Measurements from ENCODE around the gene P2RX7.
"Not testable (repeated sequence)": the region's sequence is repeated elsewhere in the genome, so short reads cannot be mapped to it uniquely, and the experiment has no call there.

The P2RX7 gene

DNA sequence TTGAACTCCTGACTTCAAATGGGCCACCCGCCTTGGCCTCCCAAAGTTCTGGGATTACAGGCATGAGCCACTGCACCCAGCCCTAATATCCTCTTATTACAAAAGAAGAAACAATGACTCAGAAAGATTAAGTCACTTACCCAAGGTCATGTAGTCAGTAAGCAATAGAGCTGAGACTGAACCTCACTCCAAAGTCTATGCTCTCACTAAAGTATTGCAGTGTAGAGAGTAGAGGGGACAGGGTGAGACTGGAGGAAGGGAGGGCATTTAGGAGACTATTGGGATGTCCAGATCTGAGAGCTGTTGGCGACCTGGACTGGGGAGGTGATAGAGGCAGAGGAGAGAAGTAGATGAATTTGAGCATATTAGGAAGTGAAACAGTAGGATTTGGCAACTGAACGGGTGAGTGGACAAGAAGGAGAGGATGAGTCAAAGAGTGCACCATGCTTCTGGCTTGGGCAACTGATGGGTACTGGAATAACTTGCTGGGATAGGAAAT lies 11.8 kb downstream of the P2RX7 start:
- TF ChIP-seq, protein P1, sequence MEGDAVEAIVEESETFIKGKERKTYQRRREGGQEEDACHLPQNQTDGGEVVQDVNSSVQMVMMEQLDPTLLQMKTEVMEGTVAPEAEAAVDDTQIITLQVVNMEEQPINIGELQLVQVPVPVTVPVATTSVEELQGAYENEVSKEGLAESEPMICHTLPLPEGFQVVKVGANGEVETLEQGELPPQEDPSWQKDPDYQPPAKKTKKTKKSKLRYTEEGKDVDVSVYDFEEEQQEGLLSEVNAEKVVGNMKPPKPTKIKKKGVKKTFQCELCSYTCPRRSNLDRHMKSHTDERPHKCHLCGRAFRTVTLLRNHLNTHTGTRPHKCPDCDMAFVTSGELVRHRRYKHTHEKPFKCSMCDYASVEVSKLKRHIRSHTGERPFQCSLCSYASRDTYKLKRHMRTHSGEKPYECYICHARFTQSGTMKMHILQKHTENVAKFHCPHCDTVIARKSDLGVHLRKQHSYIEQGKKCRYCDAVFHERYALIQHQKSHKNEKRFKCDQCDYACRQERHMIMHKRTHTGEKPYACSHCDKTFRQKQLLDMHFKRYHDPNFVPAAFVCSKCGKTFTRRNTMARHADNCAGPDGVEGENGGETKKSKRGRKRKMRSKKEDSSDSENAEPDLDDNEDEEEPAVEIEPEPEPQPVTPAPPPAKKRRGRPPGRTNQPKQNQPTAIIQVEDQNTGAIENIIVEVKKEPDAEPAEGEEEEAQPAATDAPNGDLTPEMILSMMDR (IDR thresholded peaks at IDR 0.05; ENCODE audit: insufficient read depth, low read depth, low read length, missing control alignments) = no peak

DNA sequence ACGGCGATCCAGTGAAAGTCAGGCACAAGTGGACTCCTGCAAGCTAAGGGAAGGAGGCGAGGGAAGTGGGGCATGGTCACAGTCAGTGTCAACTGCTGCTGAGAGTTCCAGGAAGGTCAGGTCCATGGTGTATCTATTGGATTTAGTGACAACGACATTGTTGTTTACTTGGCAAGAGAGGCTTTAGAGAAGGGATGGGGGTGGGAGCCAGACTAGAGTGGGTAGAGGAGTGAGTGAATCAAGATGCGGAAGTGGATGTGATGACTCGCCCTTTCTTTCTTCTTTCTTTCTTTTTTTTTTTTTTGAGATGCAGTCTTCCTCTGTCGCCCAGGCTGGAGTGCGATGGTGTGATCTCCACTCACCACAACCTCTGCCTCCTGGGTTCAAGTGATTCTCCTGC lies 12.5 kb downstream of the P2RX7 start:
- DNase-seq (ENCODE audit: low read depth) = no peak
- TF ChIP-seq, protein P1 (IDR thresholded peaks at IDR 0.05; ENCODE audit: insufficient read depth, low read depth, low read length, missing control alignments) = no peak
- H3K4me3 ChIP-seq (ENCODE audit: low read depth, low read length) = no peak overlapping the region

More for the DNA sequence above, 11.8 kb downstream of the P2RX7 start:
- peak; percentile 13 for DNase-seq (ENCODE audit: low read depth)
- H3K4me3 ChIP-seq (ENCODE audit: low read depth, low read length) = no peak overlapping the region

DNA sequence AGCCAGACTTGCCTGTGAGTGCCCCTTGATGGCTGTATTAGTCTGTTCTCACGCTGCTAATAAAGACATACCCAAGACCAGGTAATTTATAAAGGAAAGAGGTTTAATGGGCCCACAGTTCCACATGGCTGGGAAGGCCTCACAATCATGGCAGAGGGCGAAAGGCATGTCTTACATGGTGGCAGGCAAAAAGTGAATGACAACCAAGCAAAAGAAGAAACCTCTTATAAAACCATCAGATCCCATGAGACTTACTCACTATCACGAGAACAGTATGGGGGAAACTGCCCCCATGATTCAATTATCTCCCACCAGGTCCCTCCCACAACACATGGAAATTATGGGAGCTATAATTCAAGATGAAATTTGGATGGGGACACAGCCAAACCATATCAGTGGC lies 16.6 kb downstream of the P2RX7 start:
- not testable (repeated sequence) for DNase-seq (ENCODE audit: low read depth); H3K4me3 ChIP-seq (ENCODE audit: low read depth, low read length)

- TF ChIP-seq, protein P1 (IDR thresholded peaks at IDR 0.05; ENCODE audit: insufficient read depth, low read depth, low read length, missing control alignments) = no peak
- DNase-seq (ENCODE audit: low read depth) = no peak
Observed at GRCh38 chr12:121154793-121155375, 22.2 kb downstream of the P2RX7 start.

DNA sequence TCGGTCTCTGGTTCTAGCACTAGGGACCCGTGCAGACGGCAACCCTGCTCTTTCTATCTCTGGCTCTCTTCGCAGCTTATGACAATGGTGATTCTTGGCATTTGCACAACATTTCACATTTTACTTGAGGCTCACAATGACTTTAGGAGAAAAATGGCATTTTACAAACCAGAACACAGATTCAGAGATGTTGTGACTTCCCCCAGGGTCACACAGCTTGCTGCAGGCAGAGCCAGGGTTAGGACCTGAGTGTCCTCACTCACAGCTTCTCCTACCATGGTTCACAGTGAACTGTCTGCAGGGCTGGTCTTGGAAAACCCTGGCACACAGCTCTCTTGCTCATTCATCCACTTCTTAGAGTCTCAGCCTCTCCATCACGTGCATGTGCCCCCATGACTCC lies 23.7 kb downstream of the P2RX7 start:
- no peak for DNase-seq (ENCODE audit: low read depth)
- TF ChIP-seq, protein P1 (IDR thresholded peaks at IDR 0.05; ENCODE audit: insufficient read depth, low read depth, low read length, missing control alignments) = no peak

More at GRCh38 chr12:121154793-121155375, 22.2 kb downstream of the P2RX7 start:
- H3K4me3 ChIP-seq (ENCODE audit: low read depth, low read length) = no peak overlapping the region

DNA sequence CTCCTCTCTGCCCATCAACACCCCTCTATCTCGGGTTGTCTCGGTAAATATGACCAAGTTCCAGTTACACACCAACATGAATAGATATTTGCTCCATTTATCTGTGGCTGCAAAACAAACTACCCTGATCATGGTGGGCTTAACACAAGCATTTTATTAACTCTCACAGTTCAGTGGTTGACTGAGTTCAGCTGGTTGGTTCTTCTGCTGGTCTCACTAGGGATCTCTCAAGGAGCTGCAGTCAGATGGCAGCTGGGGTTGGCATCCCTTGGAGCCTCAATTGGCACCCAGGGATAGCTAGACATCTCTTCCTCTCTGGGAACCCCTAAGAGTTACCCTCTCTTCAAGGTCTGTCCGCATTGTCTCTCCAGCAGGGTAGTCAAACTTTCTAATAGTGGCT lies 25.4 kb downstream of the P2RX7 start:
- no peak overlapping the region for H3K4me3 ChIP-seq (ENCODE audit: low read depth, low read length)
- no peak for DNase-seq (ENCODE audit: low read depth)
- TF ChIP-seq, protein P1 (IDR thresholded peaks at IDR 0.05; ENCODE audit: insufficient read depth, low read depth, low read length, missing control alignments) = no peak

More for the DNA sequence above, 23.7 kb downstream of the P2RX7 start:
- H3K4me3 ChIP-seq (ENCODE audit: low read depth, low read length) = no peak overlapping the region

- DNase-seq (ENCODE audit: low read depth); H3K4me3 ChIP-seq (ENCODE audit: low read depth, low read length): not testable (repeated sequence)
Observed at GRCh38 chr12:121158728-121159351, 26.2 kb downstream of the P2RX7 start.
